Progenitor cell of endocrine pancreas (in vitro differentiated cells): ENCODE measurements around the gene MAPK1IP1L. TPM values are rescaled to one million over a fixed set of nuclear protein-coding genes. Genes with fewer than 3 reads are reported as not detected.

Experiments
- DNase-seq: peaks from one replicate; pipeline ENCODE4 v3.0.0; 2021; ENCODE audit warnings: low spot score; ENCODE audit not compliant: unreplicated experiment
- H3K27ac Mint-ChIP-seq: 2 replicates; pipeline ENCODE4 v1.8.0; 2021; ENCODE audit warnings: mild to moderate bottlenecking, moderate library complexity, mixed read lengths
- H3K27me3 Mint-ChIP-seq: 2 replicates; pipeline ENCODE4 v1.8.0; 2021; ENCODE audit warnings: mixed read lengths
- H3K36me3 Mint-ChIP-seq: 2 replicates; pipeline ENCODE4 v1.8.0; 2022; ENCODE audit warnings: mixed read lengths; ENCODE audit not compliant: insufficient read depth
- H3K4me1 Mint-ChIP-seq: 2 replicates; pipeline ENCODE4 v1.8.0; 2021; ENCODE audit warnings: low read depth, mixed read lengths
- H3K4me3 Mint-ChIP-seq: 2 replicates; pipeline ENCODE4 v1.8.0; 2021; ENCODE audit warnings: low read depth, mild to moderate bottlenecking, moderate library complexity, mixed read lengths
- H3K9me3 Mint-ChIP-seq: 2 replicates; pipeline ENCODE4 v1.8.0; 2021; ENCODE audit warnings: low read depth, mixed read lengths
- total RNA-seq: library from RNA; stranded (reverse); gene quantifications from 2 replicates; pipeline ENCODE4 v1.2.1, GENCODE V29; 2021
- TF ChIP-seq, protein P1 (sequence below): fragments of 200-600 bp; sonication (generic); IDR thresholded peaks from one replicate; pipeline ENCODE4 v1.5.0; 2021; ENCODE audit warnings: antibody characterized with exemption, mild to moderate bottlenecking; ENCODE audit not compliant: unreplicated experiment

The MAPK1IP1L gene
- total RNA-seq, 1 donor from 2014 or later = 140 TPM

- Mint-ChIP-seq H3K4me3 (no peak overlapping the region), H3K36me3 (no peaks in the 10 kb centered on the region), H3K27ac (no peak overlapping the region), H3K9me3 (no peaks in the 10 kb centered on the region), H3K4me1 (peaks cover 13% of the 10 kb centered on the region), H3K27me3 (no peaks in the 10 kb centered on the region)
- DNase-seq = no peak
- TF ChIP-seq, protein P1, sequence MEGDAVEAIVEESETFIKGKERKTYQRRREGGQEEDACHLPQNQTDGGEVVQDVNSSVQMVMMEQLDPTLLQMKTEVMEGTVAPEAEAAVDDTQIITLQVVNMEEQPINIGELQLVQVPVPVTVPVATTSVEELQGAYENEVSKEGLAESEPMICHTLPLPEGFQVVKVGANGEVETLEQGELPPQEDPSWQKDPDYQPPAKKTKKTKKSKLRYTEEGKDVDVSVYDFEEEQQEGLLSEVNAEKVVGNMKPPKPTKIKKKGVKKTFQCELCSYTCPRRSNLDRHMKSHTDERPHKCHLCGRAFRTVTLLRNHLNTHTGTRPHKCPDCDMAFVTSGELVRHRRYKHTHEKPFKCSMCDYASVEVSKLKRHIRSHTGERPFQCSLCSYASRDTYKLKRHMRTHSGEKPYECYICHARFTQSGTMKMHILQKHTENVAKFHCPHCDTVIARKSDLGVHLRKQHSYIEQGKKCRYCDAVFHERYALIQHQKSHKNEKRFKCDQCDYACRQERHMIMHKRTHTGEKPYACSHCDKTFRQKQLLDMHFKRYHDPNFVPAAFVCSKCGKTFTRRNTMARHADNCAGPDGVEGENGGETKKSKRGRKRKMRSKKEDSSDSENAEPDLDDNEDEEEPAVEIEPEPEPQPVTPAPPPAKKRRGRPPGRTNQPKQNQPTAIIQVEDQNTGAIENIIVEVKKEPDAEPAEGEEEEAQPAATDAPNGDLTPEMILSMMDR = no peak
Measured at GRCh38 chr14:55086938-55087337, 35.5 kb downstream of the MAPK1IP1L start.

- Mint-ChIP-seq H3K27ac (no peak overlapping the region), H3K36me3 (no peaks in the 10 kb centered on the region), H3K27me3 (no peaks in the 10 kb centered on the region), H3K4me1 (peaks cover 13% of the 10 kb centered on the region), H3K4me3 (no peak overlapping the region), H3K9me3 (no peaks in the 10 kb centered on the region)
- DNase-seq = no peak
- TF ChIP-seq, protein P1 = no peak
Measured at GRCh38 chr14:55088356-55088755, 36.9 kb downstream of the MAPK1IP1L start.

GRCh38 chr14:55092341-55092740, 40.9 kb downstream of the MAPK1IP1L start:
- Mint-ChIP-seq H3K4me1 (peaks cover 2% of the 10 kb centered on the region), H3K27me3 (no peaks in the 10 kb centered on the region), H3K27ac (no peak overlapping the region), H3K4me3 (no peak overlapping the region), H3K9me3 (no peaks in the 10 kb centered on the region), H3K36me3 (no peaks in the 10 kb centered on the region)
- TF ChIP-seq, protein P1 = no peak
- DNase-seq = no peak

GRCh38 chr14:55094292-55095157, 43.1 kb downstream of the MAPK1IP1L start:
- Mint-ChIP-seq H3K4me3 (no peak overlapping the region), H3K36me3 (no peaks in the 10 kb centered on the region), H3K4me1 (peaks cover 2% of the 10 kb centered on the region), H3K27me3 (no peaks in the 10 kb centered on the region), H3K9me3 (no peaks in the 10 kb centered on the region), H3K27ac (no peak overlapping the region)
- DNase-seq = no peak
- TF ChIP-seq, protein P1 = no peak

DNA sequence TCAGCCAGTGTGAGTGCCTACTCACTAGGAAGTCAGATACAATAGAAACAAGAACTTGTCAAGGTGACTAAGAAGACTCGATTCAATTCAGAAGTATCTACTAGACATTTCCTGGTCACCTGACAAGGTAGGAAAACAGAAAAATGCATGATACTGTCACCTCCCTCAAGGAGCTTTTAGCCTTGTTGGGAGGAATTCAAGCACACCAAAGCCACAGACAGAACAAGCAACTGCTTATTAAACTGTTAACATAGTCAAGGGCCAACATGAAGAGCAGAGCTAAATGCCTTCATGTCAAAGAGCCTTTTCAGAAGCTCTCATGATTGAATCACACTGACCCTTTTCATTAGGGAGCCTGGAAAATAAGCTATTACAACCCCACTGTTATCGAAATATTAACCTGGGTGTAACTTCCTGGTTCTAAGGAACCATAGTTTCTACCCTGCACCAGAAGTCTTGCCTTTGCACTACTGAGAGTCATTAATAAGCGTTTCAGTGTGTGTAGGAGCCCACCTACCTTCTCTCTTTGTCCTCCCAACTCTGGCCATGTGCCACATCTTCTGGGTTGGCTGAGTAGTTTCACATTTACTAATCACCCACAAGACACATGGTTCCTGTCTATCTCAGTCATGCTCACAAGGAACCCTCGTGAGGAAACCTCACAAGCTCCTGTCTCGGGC, 46.6 kb downstream of the MAPK1IP1L start:
- Mint-ChIP-seq H3K27ac (no peak overlapping the region), H3K27me3 (no peaks in the 10 kb centered on the region), H3K4me1 (peaks cover 12% of the 10 kb centered on the region), H3K36me3 (no peaks in the 10 kb centered on the region), H3K9me3 (no peaks in the 10 kb centered on the region), H3K4me3 (no peak overlapping the region)
- DNase-seq = no peak
- TF ChIP-seq, protein P1 = no peak
